MG63 (cell line): ENCODE data around the gene HOXD12. TPM values are rescaled to one million over a fixed set of nuclear protein-coding genes. Genes with fewer than 3 reads are reported as not detected.

ENCODE experiments used
- DNase-seq: peaks from one replicate; pipeline ENCODE4 v3.0.0-alpha.2; 2020
- H3K27me3 ChIP-seq: fragments of 250-450 bp; sonication (Bioruptor Pico); 2 replicates; pipeline ENCODE4 v1.5.1; 2020; ENCODE audit warnings: mild to moderate bottlenecking, moderate library complexity
- H3K36me3 ChIP-seq: fragments of 250-450 bp; sonication (Bioruptor Pico); 2 replicates; pipeline ENCODE4 v1.5.1; 2020; ENCODE audit warnings: mild to moderate bottlenecking, moderate library complexity
- H3K4me3 ChIP-seq: fragments of 250-450 bp; sonication (Bioruptor Pico); 2 replicates; pipeline ENCODE4 v1.5.1; 2020; ENCODE audit warnings: mild to moderate bottlenecking, moderate library complexity
- H3K9me3 ChIP-seq: fragments of 250-450 bp; sonication (Bioruptor Pico); 2 replicates; pipeline ENCODE4 v1.5.1; 2020; ENCODE audit warnings: mild to moderate bottlenecking, moderate library complexity
- total RNA-seq: library from RNA; depleted of rRNA; stranded (reverse); fragments of >200 nt; shearing (Covaris generic); gene quantifications from 2 replicates; pipeline ENCODE4 v1.2.3, GENCODE V29; 2014; ENCODE audit warnings: low replicate concordance; rRNA removed

HOXD12 gene
- total RNA-seq = not detected in 2 replicates

GRCh38 chr2:176099728-176100546 is at the start of gene HOXD12:
Gene HOXD12, plus strand, starts transcription at chr2:176099795. Its CDS starts 7 bp downstream, at chr2:176099802.
- Histone ChIP-seq H3K27me3 (peaks cover 2% of the 10 kb centered on the region; the same call in 1 of the 2 replicates), H3K9me3 (no peaks in the 10 kb centered on the region), H3K4me3 (no peak within 1 kb of the TSS), H3K36me3 (no peaks in the 10 kb centered on the region; the same call in 1 of the 2 replicates)
- no peak for DNase-seq

- H3K9me3 ChIP-seq = no peaks in the 10 kb centered on the region
- no peak for DNase-seq
Measured at GRCh38 chr2:176056406-176056805, 43.2 kb upstream of the HOXD12 start.

GRCh38 chr2:176063958-176064357 is 35.6 kb upstream of the HOXD12 start:
- no peak overlapping the region for H3K4me3 ChIP-seq
- no peak for DNase-seq
- H3K27me3 ChIP-seq = peaks cover 5% of the 10 kb centered on the region; the same call in 1 of the 2 replicates
- H3K9me3 ChIP-seq = no peaks in the 10 kb centered on the region
- no peaks in the 10 kb centered on the region for H3K36me3 ChIP-seq

More at GRCh38 chr2:176056406-176056805, 43.2 kb upstream of the HOXD12 start:
- Histone ChIP-seq H3K36me3 (no peaks in the 10 kb centered on the region), H3K4me3 (no peak overlapping the region), H3K27me3 (no peaks in the 10 kb centered on the region; the same call in 1 of the 2 replicates)

DNA sequence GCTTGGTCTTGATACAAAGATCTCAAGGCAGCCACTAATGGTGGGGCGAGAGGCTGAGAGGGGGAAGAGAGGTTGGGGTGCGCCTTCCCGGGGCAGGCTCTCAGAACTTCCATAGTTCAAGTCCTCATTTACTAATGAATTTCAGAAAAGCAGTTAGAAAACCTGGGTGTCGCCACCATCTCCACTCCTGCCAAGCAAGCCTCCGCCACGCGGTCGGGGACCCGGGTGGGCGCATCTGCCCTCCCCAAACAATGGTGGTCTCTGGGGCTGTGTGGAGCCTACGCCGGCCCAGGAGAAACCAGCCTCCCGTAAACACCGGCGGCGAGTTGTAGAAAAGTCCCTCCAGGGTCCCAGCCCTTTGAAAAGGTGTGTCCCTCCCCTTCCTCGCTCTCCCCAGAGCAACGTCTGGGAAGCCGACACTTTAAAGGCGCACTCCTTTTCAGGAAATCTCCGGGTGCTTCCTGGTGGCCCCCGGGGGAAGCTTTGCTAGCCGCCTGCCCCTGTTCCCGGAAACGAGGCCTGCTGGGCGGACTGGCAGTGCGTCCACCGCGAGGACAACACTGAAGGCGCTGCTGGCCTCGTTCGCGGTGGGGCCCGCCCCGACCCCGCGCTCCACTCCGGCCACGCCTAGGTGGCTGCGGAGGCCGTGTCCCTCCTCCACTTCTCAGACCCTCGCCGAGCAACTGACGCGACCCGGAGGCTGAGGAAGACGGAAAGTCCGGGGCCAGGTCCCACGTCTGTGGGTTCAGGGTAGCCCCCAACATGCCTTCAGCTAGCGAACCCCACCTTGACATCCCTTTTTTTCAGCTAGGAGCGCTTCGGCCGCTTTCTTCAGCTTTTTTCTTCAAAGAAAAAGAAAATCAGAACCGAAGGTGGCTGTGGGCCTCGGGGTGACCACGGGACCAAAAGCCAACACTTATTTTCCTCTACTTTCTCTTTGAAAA is 32.7 kb upstream of the HOXD12 start:
- peaks cover 5% of the 10 kb centered on the region; the same call in 1 of the 2 replicates for H3K27me3 ChIP-seq
- DNase-seq = no peak
- H3K4me3 ChIP-seq = no peak overlapping the region
- H3K9me3 ChIP-seq = no peaks in the 10 kb centered on the region
- H3K36me3 ChIP-seq = no peaks in the 10 kb centered on the region

- no peaks in the 10 kb centered on the region for H3K36me3 ChIP-seq
- peaks cover 5% of the 10 kb centered on the region; the same call in 1 of the 2 replicates for H3K27me3 ChIP-seq
- no peak overlapping the region for H3K4me3 ChIP-seq
- no peak for DNase-seq
- no peaks in the 10 kb centered on the region for H3K9me3 ChIP-seq
Measured at GRCh38 chr2:176067589-176068418, 31.8 kb upstream of the HOXD12 start.

GRCh38 chr2:176068419-176068832 is 31.2 kb upstream of the HOXD12 start:
- Histone ChIP-seq H3K36me3 (no peaks in the 10 kb centered on the region), H3K4me3 (no peak overlapping the region), H3K27me3 (peaks cover 5% of the 10 kb centered on the region; the same call in 1 of the 2 replicates), H3K9me3 (no peaks in the 10 kb centered on the region)
- no peak for DNase-seq

- H3K9me3 ChIP-seq = no peaks in the 10 kb centered on the region
- no peaks in the 10 kb centered on the region for H3K36me3 ChIP-seq
- no peak overlapping the region for H3K4me3 ChIP-seq
- H3K27me3 ChIP-seq = peaks cover 3% of the 10 kb centered on the region
- no peak for DNase-seq
Measured at GRCh38 chr2:176071330-176072291, 28.0 kb upstream of the HOXD12 start.

GRCh38 chr2:176072292-176072669 is 27.3 kb upstream of the HOXD12 start:
- Histone ChIP-seq H3K4me3 (no peak overlapping the region), H3K36me3 (no peaks in the 10 kb centered on the region), H3K27me3 (peaks cover 9% of the 10 kb centered on the region), H3K9me3 (no peaks in the 10 kb centered on the region)
- no peak for DNase-seq

GRCh38 chr2:176072951-176073904 is 26.4 kb upstream of the HOXD12 start:
- Histone ChIP-seq H3K36me3 (no peaks in the 10 kb centered on the region), H3K4me3 (no peak overlapping the region), H3K27me3 (peaks cover 19% of the 10 kb centered on the region), H3K9me3 (no peaks in the 10 kb centered on the region)
- DNase-seq = no peak

DNA sequence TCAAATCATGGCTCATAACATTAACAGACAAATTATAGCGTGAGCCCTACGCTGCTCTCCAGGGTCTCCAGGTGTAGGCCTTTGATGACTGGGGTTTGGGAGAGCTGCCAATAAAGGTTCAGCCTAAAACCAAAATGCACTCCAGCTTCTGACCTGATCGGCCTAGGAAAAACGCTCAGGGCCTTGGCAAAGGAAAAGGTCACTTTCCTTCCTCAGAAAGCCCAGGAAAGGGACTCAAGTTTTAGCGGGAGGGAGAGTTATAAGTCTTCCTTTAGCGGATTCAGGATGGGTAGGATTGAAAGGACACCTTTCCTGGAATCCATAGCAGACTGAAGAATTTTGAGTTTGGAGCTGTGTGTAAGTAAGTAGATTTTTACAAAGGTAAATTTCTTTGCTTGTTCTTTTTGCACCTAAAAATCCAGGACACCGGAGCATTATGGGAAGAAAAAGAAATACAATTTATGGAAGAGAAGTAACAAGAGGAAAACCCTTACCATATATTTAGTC is 24.6 kb upstream of the HOXD12 start:
- no peaks in the 10 kb centered on the region for H3K36me3 ChIP-seq
- H3K9me3 ChIP-seq = no peaks in the 10 kb centered on the region
- no peak for DNase-seq
- peaks cover 33% of the 10 kb centered on the region for H3K27me3 ChIP-seq
- no peak overlapping the region for H3K4me3 ChIP-seq

- no peaks in the 10 kb centered on the region for H3K9me3 ChIP-seq
- no peak overlapping the region for H3K4me3 ChIP-seq
- no peaks in the 10 kb centered on the region for H3K36me3 ChIP-seq
- peaks cover 33% of the 10 kb centered on the region for H3K27me3 ChIP-seq
- no peak for DNase-seq
Measured at GRCh38 chr2:176075481-176075880, 24.1 kb upstream of the HOXD12 start.

GRCh38 chr2:176076063-176076462 is 23.5 kb upstream of the HOXD12 start:
- DNase-seq = no peak
- H3K9me3 ChIP-seq = peaks cover 3% of the 10 kb centered on the region; the same call in 1 of the 2 replicates
- peaks cover 38% of the 10 kb centered on the region for H3K27me3 ChIP-seq
- H3K36me3 ChIP-seq = no peaks in the 10 kb centered on the region
- no peak overlapping the region for H3K4me3 ChIP-seq

DNA sequence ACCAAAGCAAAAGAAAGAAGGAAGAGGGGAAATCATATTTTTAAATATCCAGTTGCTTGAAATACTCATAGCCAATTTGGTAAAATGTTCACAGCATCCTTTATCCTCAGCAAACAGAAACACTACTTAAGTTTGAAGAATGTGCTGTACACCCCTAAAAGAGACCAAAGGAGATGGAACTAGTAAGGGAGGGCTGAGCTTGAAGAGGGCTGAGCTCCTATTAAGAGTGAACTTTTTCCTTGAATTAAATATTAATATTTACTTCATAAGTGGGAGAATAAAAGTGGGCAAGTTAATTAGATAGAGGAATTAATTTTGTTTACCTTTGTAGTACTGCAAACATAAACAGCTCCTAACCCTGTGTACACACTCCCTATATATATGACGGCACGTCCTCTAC is 22.8 kb upstream of the HOXD12 start:
- peaks cover 9% of the 10 kb centered on the region for H3K9me3 ChIP-seq
- DNase-seq = no peak
- no peak overlapping the region for H3K4me3 ChIP-seq
- H3K27me3 ChIP-seq = peaks cover 46% of the 10 kb centered on the region
- no peaks in the 10 kb centered on the region for H3K36me3 ChIP-seq
